Measurements from ENCODE around the gene RD3L. TPM values are rescaled to one million over a fixed set of nuclear protein-coding genes. Genes with fewer than 3 reads are reported as not detected.
"Not testable (repeated sequence)": the region's sequence is repeated elsewhere in the genome, so short reads cannot be mapped to it uniquely, and the experiment has no call there.

Gene RD3L
- total and polyA plus RNA-seq, 2 of the 4 experiments (the other 2 are of a cell fraction), result not detected

DNA sequence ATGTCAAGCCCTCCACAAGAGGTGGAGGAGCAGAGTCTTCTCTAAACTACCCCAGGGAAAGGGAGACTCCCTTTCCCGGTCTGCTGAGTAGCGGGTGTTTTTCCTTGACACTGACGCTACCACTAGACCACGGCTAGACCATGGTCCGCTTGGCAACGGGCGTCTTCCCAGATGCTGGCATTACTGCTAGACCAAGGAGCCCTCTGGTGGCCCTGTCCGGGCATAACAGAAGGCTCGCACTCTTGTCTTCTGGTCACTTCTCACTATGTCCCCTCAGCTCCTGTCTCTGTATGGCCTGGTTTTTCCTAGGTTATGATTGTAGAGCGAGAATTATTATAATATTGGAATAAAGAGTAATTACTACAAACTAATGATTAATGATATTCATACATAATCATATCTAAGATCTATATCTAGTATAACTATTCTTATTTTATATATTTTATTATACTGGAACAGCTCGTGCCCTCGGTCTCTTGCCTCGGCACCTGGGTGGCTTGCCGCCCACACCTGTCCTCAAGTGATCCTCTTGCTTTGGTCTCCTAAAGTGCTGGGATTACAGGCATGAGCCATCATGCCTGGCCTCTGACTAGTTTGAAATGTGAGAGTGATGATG, 38.4 kb upstream of the RD3L start:
- H3K9me3 ChIP-seq (ENCODE audit: control insufficient read depth, insufficient read depth, low read length); H2AFZ ChIP-seq (replicated peaks; ENCODE audit: low read length, poor library complexity); H3K79me1 ChIP-seq (ENCODE audit: low read depth in 1 of 2, low read length in 2 of 2); H3K4me2 ChIP-seq (ENCODE audit: low read depth, low read length); H2BK15ac ChIP-seq (ENCODE audit: low read depth, low read length); H3K23ac ChIP-seq (ENCODE audit: low read depth, low read length); H2AK5ac ChIP-seq (ENCODE audit: low read depth, low read length); H4K5ac ChIP-seq (ENCODE audit: low read depth, low read length); H3K4me1 ChIP-seq (ENCODE audit: control insufficient read depth, insufficient read depth, low read length); H2BK20ac ChIP-seq (ENCODE audit: low read depth, low read length); H4K91ac ChIP-seq (ENCODE audit: insufficient read depth, low read depth, low read length); H3K14ac ChIP-seq (replicated peaks; ENCODE audit: low read depth, low read length); H3K36me3 ChIP-seq (ENCODE audit: control insufficient read depth, insufficient read depth, low read length); H4K20me1 ChIP-seq (ENCODE audit: insufficient read depth, low read length); H2AK9ac ChIP-seq (replicated peaks; ENCODE audit: low read depth, low read length, poor library complexity); H2BK5ac ChIP-seq (ENCODE audit: low read depth, low read length, poor library complexity, severe bottlenecking); H3K4me3 ChIP-seq (ENCODE audit: insufficient read depth, low read depth, low read length); BruUV-seq (replicated peaks); H3K9me1 ChIP-seq (ENCODE audit: insufficient read depth, low read length); H3K9ac ChIP-seq (ENCODE audit: low read depth, low read length); H3K27me3 ChIP-seq (ENCODE audit: control insufficient read depth, insufficient read depth, low read length); H3K4ac ChIP-seq (ENCODE audit: low read depth, low read length); H2BK120ac ChIP-seq (ENCODE audit: low read depth, low read length); H4K8ac ChIP-seq (ENCODE audit: low read depth in 2 of 2, low read length in 2 of 2); POLR2A ChIA-PET (ENCODE audit: unreplicated experiment); H3K18ac ChIP-seq (ENCODE audit: low read depth, low read length); dilution Hi-C loops (cut with HindIII; ENCODE audit: low sequenced_read_pairs, unreplicated experiment); H3K56ac ChIP-seq (ENCODE audit: extremely low read depth, insufficient read depth, low read length); ATAC-seq (ENCODE audit: low read depth); H3K27ac ChIP-seq (ENCODE audit: insufficient read depth, low read length): not testable (repeated sequence)
- TF ChIP-seq, protein P1, sequence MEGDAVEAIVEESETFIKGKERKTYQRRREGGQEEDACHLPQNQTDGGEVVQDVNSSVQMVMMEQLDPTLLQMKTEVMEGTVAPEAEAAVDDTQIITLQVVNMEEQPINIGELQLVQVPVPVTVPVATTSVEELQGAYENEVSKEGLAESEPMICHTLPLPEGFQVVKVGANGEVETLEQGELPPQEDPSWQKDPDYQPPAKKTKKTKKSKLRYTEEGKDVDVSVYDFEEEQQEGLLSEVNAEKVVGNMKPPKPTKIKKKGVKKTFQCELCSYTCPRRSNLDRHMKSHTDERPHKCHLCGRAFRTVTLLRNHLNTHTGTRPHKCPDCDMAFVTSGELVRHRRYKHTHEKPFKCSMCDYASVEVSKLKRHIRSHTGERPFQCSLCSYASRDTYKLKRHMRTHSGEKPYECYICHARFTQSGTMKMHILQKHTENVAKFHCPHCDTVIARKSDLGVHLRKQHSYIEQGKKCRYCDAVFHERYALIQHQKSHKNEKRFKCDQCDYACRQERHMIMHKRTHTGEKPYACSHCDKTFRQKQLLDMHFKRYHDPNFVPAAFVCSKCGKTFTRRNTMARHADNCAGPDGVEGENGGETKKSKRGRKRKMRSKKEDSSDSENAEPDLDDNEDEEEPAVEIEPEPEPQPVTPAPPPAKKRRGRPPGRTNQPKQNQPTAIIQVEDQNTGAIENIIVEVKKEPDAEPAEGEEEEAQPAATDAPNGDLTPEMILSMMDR (conservative IDR thresholded peaks at IDR 0.05; ENCODE audit: low read depth, low read length), result peak; percentile 35
- TF ChIP-seq RAD21 (IDR thresholded peaks at IDR 0.05; ENCODE audit: low read length), result peak; percentile 36; the same call in 1 of the 2 replicates
- peak; percentile 27; the same call in 1 of the 2 replicates for TF ChIP-seq SMC3 (IDR thresholded peaks at IDR 0.05; ENCODE audit: low read depth, low read length)
- peak; percentile 15 for DNase-seq
- in situ Hi-C loops (cut with MboI; ENCODE audit: low sequenced_read_pairs), result loop anchor here (5.0 kb wide), 1 partner anchor 173 kb away; no protein-coding TSS in a partner anchor
- intact Hi-C loops (cut with micrococcal nuclease), result loop anchor here (1.0 to 10.0 kb wide), 3 partner anchors 172 to 406 kb away; partner anchors contain the start of genes XRCC3 and ZFYVE21
- CTCF ChIA-PET, result interaction anchor here (1.6 to 2.0 kb wide), 2 partner anchors 14 to 172 kb away, joined by 3 to 12 read pairs; no protein-coding TSS in a partner anchor
- WGBS, 2 experiments (ENCODE audit: extremely low coverage in 2 of 2, insufficient read length in 1 of 2), result no CpG with 5 or more reads among the region's 14 CpGs
